OCI-LY1 (cell line): ENCODE results near the gene ARHGEF40.

Experiments
- H2AFZ ChIP-seq: fragments of 200-600 bp; sonication (generic), shearing (Covaris generic); 2 replicates; pipeline ENCODE4 v1.6.0; 2014; ENCODE audit warnings: antibody characterized with exemption, mild to moderate bottlenecking, low read length
- H3F3A ChIP-seq: fragments of 200-600 bp; sonication (generic), shearing (Covaris generic); 2 replicates; pipeline ENCODE4 v1.6.0; 2014; ENCODE audit warnings: mild to moderate bottlenecking, antibody characterized with exemption, low read length, moderate library complexity; ENCODE audit not compliant: insufficient read depth
- H3K27ac ChIP-seq: fragments of 200-600 bp; sonication (generic); 2 replicates; pipeline ENCODE4 v1.5.1; 2014; ENCODE audit warnings: low read length, mixed run types, mild to moderate bottlenecking, low read depth; ENCODE audit not compliant: poor library complexity, severe bottlenecking
- H3K27me3 ChIP-seq: fragments of 200-600 bp; sonication (generic); 2 replicates; pipeline ENCODE4 v1.6.0; 2014; ENCODE audit warnings: antibody characterized with exemption, mild to moderate bottlenecking, low read length, moderate library complexity; ENCODE audit not compliant: insufficient read depth
- H3K36me3 ChIP-seq: fragments of 200-600 bp; sonication (generic); 2 replicates; pipeline ENCODE4 v1.6.1; 2014; ENCODE audit warnings: mild to moderate bottlenecking, antibody characterized with exemption, low read length, moderate library complexity, mixed read lengths; ENCODE audit not compliant: insufficient read depth
- H3K4me1 ChIP-seq: fragments of 200-600 bp; sonication (generic); 2 replicates; pipeline ENCODE4 v1.5.1; 2014; ENCODE audit warnings: mild to moderate bottlenecking, low read length, moderate library complexity; ENCODE audit not compliant: insufficient read depth, severe bottlenecking
- H3K4me2 ChIP-seq: fragments of 200-600 bp; sonication (generic), shearing (Covaris generic); 2 replicates; pipeline ENCODE4 v1.6.1; 2014; ENCODE audit warnings: low read length
- H3K4me3 ChIP-seq: fragments of 200-600 bp; sonication (generic); 2 replicates; pipeline ENCODE4 v1.5.1; 2014; ENCODE audit warnings: low read length, low read depth, mild to moderate bottlenecking, mixed read lengths; ENCODE audit not compliant: poor library complexity, severe bottlenecking
- H3K79me2 ChIP-seq: fragments of 200-600 bp; shearing (Covaris generic); 2 replicates; pipeline ENCODE4 v1.6.1; 2016; ENCODE audit warnings: mixed run types, low read length, mixed read lengths; ENCODE audit not compliant: insufficient read depth
- H3K9ac ChIP-seq: fragments of 200-600 bp; sonication (generic), shearing (Covaris generic); 2 replicates; pipeline ENCODE4 v1.6.1; 2014; ENCODE audit warnings: mild to moderate bottlenecking, low read length, mixed read lengths
- H3K9me2 ChIP-seq: fragments of 200-600 bp; sonication (generic), shearing (Covaris generic); 2 replicates; pipeline ENCODE4 v1.6.1; 2014; ENCODE audit warnings: low read depth, mild to moderate bottlenecking, low read length, mixed read lengths
- H3K9me3 ChIP-seq: fragments of 200-600 bp; shearing (Covaris generic); 2 replicates; pipeline ENCODE4 v1.6.1; 2014; ENCODE audit warnings: low read length, mixed read lengths
- H4K20me1 ChIP-seq: fragments of 200-600 bp; sonication (generic), shearing (Covaris generic); 2 replicates; pipeline ENCODE4 v1.6.0; 2016; ENCODE audit warnings: mild to moderate bottlenecking, low read length; ENCODE audit not compliant: insufficient read depth
- CTCF ChIP-seq: fragments of 200-600 bp; sonication (generic), shearing (Covaris generic); IDR thresholded peaks from 2 replicates; pipeline ENCODE4 v1.5.1; 2017; ENCODE audit warnings: mild to moderate bottlenecking, antibody characterized with exemption, low read length, moderate library complexity, mixed read lengths
- EZH2 ChIP-seq: fragments of 200-600 bp; sonication (generic), shearing (Covaris generic); IDR thresholded peaks from 2 replicates; pipeline ENCODE4 v1.8.0; 2017; ENCODE audit warnings: borderline replicate concordance, mixed run types, mild to moderate bottlenecking, antibody characterized with exemption, low read length, moderate library complexity, mixed read lengths

ARHGEF40 gene

GRCh38 chr14:21055432-21056117 is 14.5 kb upstream of the ARHGEF40 start:
- TF ChIP-seq CTCF (no peak), EZH2 (no peak)
- no peak overlapping the region for H2AFZ ChIP-seq
- no peak overlapping the region for H3K27ac ChIP-seq

GRCh38 chr14:21056520-21057163 is 13.5 kb upstream of the ARHGEF40 start:
- Histone ChIP-seq H3K4me3 (no peak overlapping the region), H3K36me3 (no peaks in the 10 kb centered on the region), H2AFZ (no peak overlapping the region), H3K27me3 (peaks cover 6% of the 10 kb centered on the region; the same call in 1 of the 2 replicates), H3K9me2 (no peaks in the 10 kb centered on the region), H3F3A (no peaks in the 10 kb centered on the region), H3K9ac (no peak overlapping the region), H4K20me1 (no peaks in the 10 kb centered on the region), H3K4me2 (no peak overlapping the region), H3K79me2 (no peaks in the 10 kb centered on the region), H3K4me1 (no peaks in the 10 kb centered on the region), H3K9me3 (no peaks in the 10 kb centered on the region), H3K27ac (no peak overlapping the region)
- TF ChIP-seq CTCF (no peak), EZH2 (no peak)

More at GRCh38 chr14:21055432-21056117, 14.5 kb upstream of the ARHGEF40 start:
- Histone ChIP-seq H3K9me2 (no peaks in the 10 kb centered on the region), H3K36me3 (no peaks in the 10 kb centered on the region), H3K79me2 (no peaks in the 10 kb centered on the region), H3K4me1 (no peaks in the 10 kb centered on the region), H3K4me2 (no peak overlapping the region), H4K20me1 (no peaks in the 10 kb centered on the region), H3F3A (no peaks in the 10 kb centered on the region), H3K27me3 (peaks cover 8% of the 10 kb centered on the region; the same call in 1 of the 2 replicates), H3K9ac (no peak overlapping the region), H3K4me3 (no peak overlapping the region), H3K9me3 (no peaks in the 10 kb centered on the region)

- Histone ChIP-seq H3F3A (no peaks in the 10 kb centered on the region), H3K9me2 (no peaks in the 10 kb centered on the region), H3K9me3 (no peaks in the 10 kb centered on the region), H4K20me1 (no peaks in the 10 kb centered on the region), H3K27me3 (peaks cover 5% of the 10 kb centered on the region; the same call in 1 of the 2 replicates), H3K4me2 (no peak within 1 kb of the TSS), H3K79me2 (no peaks in the 10 kb centered on the region), H3K9ac (no peak within 1 kb of the TSS), H3K4me3 (no peak within 1 kb of the TSS), H3K27ac (no peak within 1 kb of the TSS), H3K4me1 (no peaks in the 10 kb centered on the region), H3K36me3 (no peaks in the 10 kb centered on the region), H2AFZ (no peak within 1 kb of the TSS)
- TF ChIP-seq CTCF (no peak), EZH2 (no peak)
These were observed 12.1 kb upstream of the ARHGEF40 start, which contains the start of gene RNASE8 for GRCh38 chr14:21057803-21058675. RNASE8 (plus strand) TSS chr14:21057822; CDS start chr14:21057893, 71 bp downstream.
